Measurements from ENCODE around the gene SCUBE1. TPM values are rescaled to one million over a fixed set of nuclear protein-coding genes. Genes with fewer than 3 reads are reported as not detected.

Gene SCUBE1
- total RNA-seq, 1 experiment from 2014 or later = not detected

- in situ Hi-C loops (cut with HindIII; ENCODE audit: low pct_unique_long_range_greater_than_20kb, low sequenced_read_pairs) = no loop called here
- no peak for TF ChIP-seq SIN3A (IDR thresholded peaks at IDR 0.05; ENCODE audit: borderline replicate concordance, insufficient read depth, low read depth, low read length)
- no peak for TF ChIP-seq POLR2AphosphoS5 (IDR thresholded peaks at IDR 0.05; ENCODE audit: low read depth, low read length)
- TF ChIP-seq REST (IDR thresholded peaks at IDR 0.05; ENCODE audit: insufficient read depth in 1 of 2, low read depth in 2 of 2, low read length in 1 of 2) = no peak
- TF ChIP-seq CTCF (IDR thresholded peaks at IDR 0.05) = no peak
- TF ChIP-seq TCF7L2 (IDR thresholded peaks at IDR 0.05; ENCODE audit: low read depth, low read length) = no peak
- ATAC-seq = no peak
- ChIA-PET POLR2A (no interaction called here), CTCF (no interaction called here)
- H3K4me3 ChIP-seq (ENCODE audit: low read depth in 2 of 2, low read length in 2 of 2) = no peak overlapping the region
- H3K4me1 ChIP-seq (ENCODE audit: control insufficient read depth, insufficient read depth, low read length) = no peaks in the 10 kb centered on the region
- intact Hi-C loops (cut with micrococcal nuclease; ENCODE audit: unreplicated experiment) = no loop called here
- H3K36me3 ChIP-seq (ENCODE audit: control insufficient read depth, insufficient read depth, low read length) = no peaks in the 10 kb centered on the region
- DNase-seq (ENCODE audit: low read depth, low spot score) = no peak
- no peaks in the 10 kb centered on the region for H3K27me3 ChIP-seq (ENCODE audit: control insufficient read depth, insufficient read depth, low read length)
- H3K27ac ChIP-seq (ENCODE audit: low read length) = no peak overlapping the region
- no peaks in the 10 kb centered on the region for H3K9me3 ChIP-seq (ENCODE audit: control insufficient read depth, insufficient read depth, low read depth, low read length)
- no TSS peak for BruUV-seq (replicated peaks)
Measured at GRCh38 chr22:43331698-43332097, 11.5 kb downstream of the SCUBE1 start.

- TF ChIP-seq TCF7L2 (IDR thresholded peaks at IDR 0.05; ENCODE audit: low read depth, low read length) (no peak), CTCF (IDR thresholded peaks at IDR 0.05) (no peak), SIN3A (IDR thresholded peaks at IDR 0.05; ENCODE audit: borderline replicate concordance, insufficient read depth, low read depth, low read length) (no peak), POLR2AphosphoS5 (IDR thresholded peaks at IDR 0.05; ENCODE audit: low read depth, low read length) (no peak), REST (IDR thresholded peaks at IDR 0.05; ENCODE audit: insufficient read depth in 1 of 2, low read depth in 2 of 2, low read length in 1 of 2) (no peak)
- no TSS peak for BruUV-seq (replicated peaks)
- in situ Hi-C loops (cut with HindIII; ENCODE audit: low pct_unique_long_range_greater_than_20kb, low sequenced_read_pairs) = no loop called here
- Histone ChIP-seq H3K27ac (ENCODE audit: low read length) (no peak overlapping the region), H3K4me1 (ENCODE audit: control insufficient read depth, insufficient read depth, low read length) (no peaks in the 10 kb centered on the region), H3K9me3 (ENCODE audit: control insufficient read depth, insufficient read depth, low read depth, low read length) (no peaks in the 10 kb centered on the region), H3K4me3 (ENCODE audit: low read depth in 2 of 2, low read length in 2 of 2) (no peak overlapping the region), H3K27me3 (ENCODE audit: control insufficient read depth, insufficient read depth, low read length) (no peaks in the 10 kb centered on the region), H3K36me3 (ENCODE audit: control insufficient read depth, insufficient read depth, low read length) (no peaks in the 10 kb centered on the region)
- ChIA-PET POLR2A (no interaction called here), CTCF (no interaction called here)
- intact Hi-C loops (cut with micrococcal nuclease; ENCODE audit: unreplicated experiment) = no loop called here
- no peak for ATAC-seq
- DNase-seq (ENCODE audit: low read depth, low spot score) = no peak
Measured at GRCh38 chr22:43331069-43331451, 12.1 kb downstream of the SCUBE1 start.
